Activated CD4-positive, alpha-beta memory T cell treated with anti-CD3 and anti-CD28 coated beads for 36 hours (primary cell): Measurements from ENCODE around the gene ARHGAP45. TPM values are rescaled to one million over a fixed set of nuclear protein-coding genes. Genes with fewer than 3 reads are reported as not detected.
A peak's percentile ranks its signal among the peaks of the same experiment; 100 is the strongest.
"Not testable (repeated sequence)": the region's sequence is repeated elsewhere in the genome, so short reads cannot be mapped to it uniquely, and the experiment has no call there.

ENCODE experiments used
- CTCF ChIA-PET: fragments of 350-600 bp; sonication (Branson Sonifier 250); formaldehyde crosslinking; loops from one replicate; lab custom pipeline; 2021; ENCODE audit warnings: antibody characterized with exemption, inconsistent platforms; lab: Charles Lee
- POLR2A ChIA-PET: fragments of 350-600 bp; sonication (Branson Sonifier 250); formaldehyde crosslinking; loops from one replicate; lab custom pipeline; 2021; ENCODE audit warnings: antibody characterized with exemption; lab: Charles Lee
- DNase-seq: peaks from one replicate; pipeline ENCODE4 v3.0.0-alpha.2; 2020
- H3K27ac Mint-ChIP-seq: one replicate; pipeline ENCODE4 v1.8.0; 2021; ENCODE audit warnings: mixed read lengths
- H3K27me3 Mint-ChIP-seq: one replicate; pipeline ENCODE4 v1.8.0; 2021; ENCODE audit warnings: mixed read lengths
- H3K36me3 Mint-ChIP-seq: one replicate; pipeline ENCODE4 v1.8.0; 2021; ENCODE audit warnings: mixed read lengths
- H3K4me1 Mint-ChIP-seq: one replicate; pipeline ENCODE4 v1.8.0; 2021; ENCODE audit warnings: low read depth, mixed read lengths
- H3K4me3 Mint-ChIP-seq: one replicate; pipeline ENCODE4 v1.8.0; 2021; ENCODE audit warnings: mild to moderate bottlenecking, mixed read lengths
- H3K9me3 Mint-ChIP-seq: one replicate; pipeline ENCODE4 v1.8.0; 2021; ENCODE audit warnings: mixed read lengths
- intact Hi-C: fragments of 100-400 bp; cut with micrococcal nuclease; formaldehyde crosslinking; loops from one replicate; pipeline ENCODE4 v1.15.1; 2023
- total RNA-seq, 2 experiments: library from RNA; stranded (reverse); gene quantifications; one replicate each; pipeline ENCODE4 v1.2.3, GENCODE V29; 2021

The ARHGAP45 gene, protein sequence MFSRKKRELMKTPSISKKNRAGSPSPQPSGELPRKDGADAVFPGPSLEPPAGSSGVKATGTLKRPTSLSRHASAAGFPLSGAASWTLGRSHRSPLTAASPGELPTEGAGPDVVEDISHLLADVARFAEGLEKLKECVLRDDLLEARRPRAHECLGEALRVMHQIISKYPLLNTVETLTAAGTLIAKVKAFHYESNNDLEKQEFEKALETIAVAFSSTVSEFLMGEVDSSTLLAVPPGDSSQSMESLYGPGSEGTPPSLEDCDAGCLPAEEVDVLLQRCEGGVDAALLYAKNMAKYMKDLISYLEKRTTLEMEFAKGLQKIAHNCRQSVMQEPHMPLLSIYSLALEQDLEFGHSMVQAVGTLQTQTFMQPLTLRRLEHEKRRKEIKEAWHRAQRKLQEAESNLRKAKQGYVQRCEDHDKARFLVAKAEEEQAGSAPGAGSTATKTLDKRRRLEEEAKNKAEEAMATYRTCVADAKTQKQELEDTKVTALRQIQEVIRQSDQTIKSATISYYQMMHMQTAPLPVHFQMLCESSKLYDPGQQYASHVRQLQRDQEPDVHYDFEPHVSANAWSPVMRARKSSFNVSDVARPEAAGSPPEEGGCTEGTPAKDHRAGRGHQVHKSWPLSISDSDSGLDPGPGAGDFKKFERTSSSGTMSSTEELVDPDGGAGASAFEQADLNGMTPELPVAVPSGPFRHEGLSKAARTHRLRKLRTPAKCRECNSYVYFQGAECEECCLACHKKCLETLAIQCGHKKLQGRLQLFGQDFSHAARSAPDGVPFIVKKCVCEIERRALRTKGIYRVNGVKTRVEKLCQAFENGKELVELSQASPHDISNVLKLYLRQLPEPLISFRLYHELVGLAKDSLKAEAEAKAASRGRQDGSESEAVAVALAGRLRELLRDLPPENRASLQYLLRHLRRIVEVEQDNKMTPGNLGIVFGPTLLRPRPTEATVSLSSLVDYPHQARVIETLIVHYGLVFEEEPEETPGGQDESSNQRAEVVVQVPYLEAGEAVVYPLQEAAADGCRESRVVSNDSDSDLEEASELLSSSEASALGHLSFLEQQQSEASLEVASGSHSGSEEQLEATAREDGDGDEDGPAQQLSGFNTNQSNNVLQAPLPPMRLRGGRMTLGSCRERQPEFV
- 100 to 1,000 TPM; 136 to 142 TPM for total RNA-seq

DNA sequence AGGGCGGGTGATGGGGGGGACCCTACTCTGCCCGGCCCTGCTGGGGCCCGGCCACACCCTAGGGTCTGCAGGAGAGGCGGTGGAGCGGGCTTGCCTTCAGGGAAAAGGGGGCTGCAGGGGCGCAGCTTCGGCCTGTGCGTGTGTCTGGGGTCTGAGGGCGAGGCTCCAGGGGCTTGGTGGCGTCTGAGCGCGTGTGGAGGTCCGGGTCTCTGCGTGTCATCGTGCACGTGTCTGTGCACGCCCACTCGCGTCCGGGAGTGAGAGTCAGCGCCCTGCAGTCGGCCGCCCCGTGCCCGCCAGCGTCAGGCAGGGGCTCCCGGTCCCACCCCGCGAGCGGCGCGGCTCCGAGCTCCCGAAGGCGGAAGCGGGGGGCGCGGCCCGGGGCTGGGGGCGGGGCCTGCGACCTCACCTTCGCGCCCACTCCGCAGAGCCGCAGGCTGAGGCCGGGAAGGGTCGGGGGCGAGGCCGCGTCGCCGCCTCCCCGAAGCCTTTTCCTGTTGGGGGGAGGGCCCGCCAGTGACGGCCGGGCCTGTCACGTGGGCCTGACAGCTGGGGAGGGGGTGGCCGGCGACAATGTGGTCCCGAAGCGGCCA lies at the start of gene ARHGAP45:
Gene ARHGAP45 (plus strand): TSS at position 420 of the 593 bp plus-strand sequence. CDS start 239 bp downstream, outside the sequence.
- CTCF ChIA-PET: interaction anchor here (0.8 to 5.2 kb wide), 17 partner anchors 9 to 202 kb away, joined by 3 to 41 read pairs (median 3); partner anchors contain the start of genes ABCA7, CIRBP, CNN2 and RNU6-2
- Mint-ChIP-seq H3K27ac (peak within 1 kb of the TSS; percentile 91), H3K36me3 (peaks cover 15% of the 10 kb centered on the region), H3K9me3 (no peaks in the 10 kb centered on the region), H3K4me3 (peak within 1 kb of the TSS; percentile 88), H3K27me3 (no peaks in the 10 kb centered on the region), H3K4me1 (peaks cover 29% of the 10 kb centered on the region)
- POLR2A ChIA-PET: interaction anchor here (0.6 to 5.1 kb wide), 16 partner anchors 8 to 202 kb away, joined by 3 to 55 read pairs (median 4); partner anchors contain the start of genes ABCA7, CIRBP, CNN2 and GPX4
- DNase-seq: peak; percentile 87
- intact Hi-C loops: loop anchor here (1.0 to 2.0 kb wide), 2 partner anchors 15 to 26 kb away; partner anchors contain the start of gene ABCA7

DNA sequence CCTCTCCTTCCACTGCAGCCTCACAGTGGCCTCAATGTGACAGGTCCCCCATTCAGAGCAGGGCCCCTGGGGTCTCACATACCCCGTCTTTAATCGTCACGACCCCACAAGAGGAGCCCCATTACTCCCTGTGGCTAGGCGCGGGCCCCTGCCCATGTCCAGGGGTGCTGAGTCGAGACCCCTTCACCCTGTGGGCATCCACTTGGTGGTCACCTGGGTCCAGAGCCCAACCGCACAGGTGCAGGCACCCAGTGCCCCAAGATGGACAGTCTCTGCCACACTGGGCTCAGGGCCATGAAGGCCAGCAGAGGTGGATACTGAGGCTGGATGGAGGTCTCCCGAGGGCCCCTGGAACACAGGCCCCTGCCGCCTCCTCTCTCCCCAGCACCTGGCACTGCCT lies 49.1 kb upstream of the ARHGAP45 start:
- Mint-ChIP-seq H3K36me3 (peaks cover 11% of the 10 kb centered on the region), H3K27ac (peak overlapping the region; percentile 23), H3K4me1 (peaks cover 47% of the 10 kb centered on the region), H3K9me3 (no peaks in the 10 kb centered on the region), H3K4me3 (peak overlapping the region; percentile 16), H3K27me3 (peaks cover 3% of the 10 kb centered on the region)
- POLR2A ChIA-PET: no interaction called here
- CTCF ChIA-PET: no interaction called here
- no peak for DNase-seq
- intact Hi-C loops: no loop called here

DNA sequence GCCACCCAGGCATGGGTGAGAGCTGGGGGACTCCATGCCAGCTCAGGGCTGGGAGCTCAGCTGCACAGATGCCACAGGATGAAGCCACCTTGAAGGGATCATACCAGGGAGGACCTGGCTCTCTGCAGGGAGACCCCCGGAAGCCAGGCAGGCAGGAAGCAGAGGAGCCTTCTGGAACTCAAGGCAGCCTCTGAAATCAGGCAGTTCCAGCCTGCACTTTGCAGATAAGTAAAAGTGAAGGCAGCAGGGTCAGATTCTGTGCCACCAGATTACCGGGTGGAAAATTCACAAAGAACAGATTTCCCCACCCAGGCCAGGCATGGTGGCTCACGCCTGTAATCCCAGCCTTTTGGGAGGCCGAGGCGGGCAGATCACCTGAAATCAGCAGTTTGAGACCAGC lies 48.6 kb upstream of the ARHGAP45 start:
- H3K4me3 Mint-ChIP-seq: peak overlapping the region; percentile 95
- CTCF ChIA-PET: interaction anchor here (0.7 to 1.4 kb wide), 2 partner anchors 202 to 226 kb away, joined by 3 to 5 read pairs; no protein-coding TSS in a partner anchor
- peaks cover 11% of the 10 kb centered on the region for H3K36me3 Mint-ChIP-seq
- no peak overlapping the region for H3K27ac Mint-ChIP-seq
- DNase-seq: no peak
- peaks cover 47% of the 10 kb centered on the region for H3K4me1 Mint-ChIP-seq
- peaks cover 3% of the 10 kb centered on the region for H3K27me3 Mint-ChIP-seq
- POLR2A ChIA-PET: no interaction called here
- intact Hi-C loops: no loop called here
- no peaks in the 10 kb centered on the region for H3K9me3 Mint-ChIP-seq

DNA sequence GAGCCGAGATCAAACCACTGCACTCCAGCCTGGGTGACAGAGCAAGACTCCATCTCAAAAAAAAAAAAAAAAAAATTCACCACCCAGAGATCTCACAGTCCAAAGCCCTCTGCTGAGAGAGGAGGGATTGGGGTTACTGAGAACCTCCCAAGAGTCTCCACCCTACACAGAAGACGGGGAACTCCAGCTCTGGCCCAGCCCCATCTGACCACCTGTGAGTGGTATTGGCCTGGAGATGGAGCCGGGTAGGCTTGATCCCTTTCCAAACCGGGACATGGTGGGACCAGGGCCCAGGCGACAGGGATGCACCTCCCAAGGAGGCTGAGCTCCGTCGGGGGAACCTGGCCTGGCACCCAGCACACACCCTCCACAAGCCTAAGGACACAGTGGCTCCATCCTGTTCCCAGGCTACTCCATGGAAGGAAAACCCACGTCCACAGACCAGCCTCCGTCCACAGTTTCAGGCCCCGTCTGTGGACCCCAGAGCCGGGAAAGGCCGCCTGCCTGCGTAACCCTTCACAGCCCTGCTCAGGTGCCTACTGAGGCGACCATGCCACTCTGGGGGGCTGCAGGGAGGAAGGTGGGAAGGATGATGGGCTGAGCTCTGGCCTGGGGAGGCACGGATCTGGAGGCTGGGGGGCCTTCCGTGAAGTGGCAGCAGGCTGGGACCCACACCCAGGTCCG lies 47.9 kb upstream of the ARHGAP45 start:
- Mint-ChIP-seq H3K27me3 (peaks cover 3% of the 10 kb centered on the region), H3K36me3 (peaks cover 10% of the 10 kb centered on the region), H3K4me3 (peak overlapping the region; percentile 95), H3K27ac (no peak overlapping the region), H3K9me3 (no peaks in the 10 kb centered on the region), H3K4me1 (peaks cover 47% of the 10 kb centered on the region)
- CTCF ChIA-PET: interaction anchor here (0.7 to 1.4 kb wide), 3 partner anchors 35 to 225 kb away, joined by 3 to 5 read pairs (median 5); partner anchors contain the start of gene WDR18
- intact Hi-C loops: no loop called here
- no peak for DNase-seq
- POLR2A ChIA-PET: interaction anchor here (1.6 kb wide), 1 partner anchor 35 kb away, joined by 8 read pairs; the partner anchor contains the start of gene WDR18

DNA sequence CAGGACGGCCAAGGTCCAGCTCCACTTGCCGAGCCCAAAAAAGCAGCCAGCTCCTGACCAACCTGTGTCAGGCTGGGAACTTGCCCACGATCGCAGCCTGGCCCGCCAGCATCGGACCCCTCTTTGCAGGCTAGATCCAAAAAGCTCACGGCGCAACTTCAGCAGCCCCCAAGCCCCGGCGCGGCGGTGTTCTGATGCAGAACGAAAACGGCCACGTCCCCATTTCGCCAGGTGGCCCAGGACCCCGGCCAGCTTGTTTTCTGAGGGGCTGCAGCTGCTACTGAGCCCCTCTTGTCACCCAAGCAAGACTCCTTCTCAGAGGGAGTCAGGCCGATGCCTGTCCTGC lies 47.4 kb upstream of the ARHGAP45 start:
- no peaks in the 10 kb centered on the region for H3K9me3 Mint-ChIP-seq
- intact Hi-C loops: no loop called here
- DNase-seq: no peak
- peaks cover 9% of the 10 kb centered on the region for H3K36me3 Mint-ChIP-seq
- ChIA-PET POLR2A (interaction anchor here (0.9 to 1.6 kb wide), 3 partner anchors 20 to 83 kb away, joined by 3 to 8 read pairs (median 8); partner anchors contain the start of genes ABCA7 and WDR18), CTCF (interaction anchor here (1.2 to 1.4 kb wide), 2 partner anchors 35 to 225 kb away, joined by 5 read pairs; partner anchors contain the start of gene WDR18)
- H3K4me3 Mint-ChIP-seq: peak overlapping the region; percentile 95
- H3K27ac Mint-ChIP-seq: peak overlapping the region; percentile 86
- peaks cover 3% of the 10 kb centered on the region for H3K27me3 Mint-ChIP-seq
- peaks cover 44% of the 10 kb centered on the region for H3K4me1 Mint-ChIP-seq

DNA sequence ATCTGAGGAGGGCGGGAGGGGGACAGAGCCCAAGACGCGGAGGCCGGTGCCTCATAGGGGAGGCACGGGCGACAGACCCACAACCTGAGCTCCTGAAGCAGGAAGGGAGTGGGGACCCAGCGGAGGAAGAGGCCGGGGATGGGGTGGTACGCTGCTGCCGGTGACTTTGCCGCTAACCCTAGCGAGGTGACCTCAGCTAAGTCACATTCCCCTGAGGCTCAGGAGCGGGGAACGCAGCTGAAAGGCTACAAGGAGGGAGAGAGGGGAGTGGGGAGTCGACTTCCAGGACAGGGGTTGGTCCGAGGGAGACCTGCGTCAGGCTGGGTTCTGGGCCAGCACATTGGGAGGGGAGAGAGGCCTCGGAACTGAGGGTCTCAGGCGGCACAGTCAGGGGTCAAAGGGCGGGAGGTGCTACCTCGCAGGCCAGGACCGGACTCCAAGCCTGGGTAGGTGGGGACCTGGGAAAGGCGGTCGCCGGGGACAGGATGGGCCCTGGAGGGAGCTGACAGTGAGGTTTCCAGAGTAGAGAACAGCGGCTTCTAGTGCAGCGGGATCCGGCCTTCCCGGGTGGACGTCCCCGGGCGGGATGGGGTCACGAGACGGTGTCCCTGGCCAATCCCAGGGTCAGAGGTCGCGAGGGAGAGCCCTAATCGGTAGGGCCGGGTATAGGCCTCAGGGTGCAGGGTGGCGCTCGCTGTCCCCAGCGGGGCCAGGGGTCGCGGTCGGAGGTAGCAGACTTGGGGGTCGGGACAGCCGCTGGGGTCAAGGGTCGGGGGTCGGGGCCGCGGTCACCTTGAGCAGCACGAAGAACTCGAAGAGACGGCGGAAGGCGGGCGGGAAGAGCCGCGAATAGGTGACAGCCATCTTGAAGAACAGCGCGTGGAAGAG lies 46.7 kb upstream of the ARHGAP45 start:
- DNase-seq: peak; percentile 38
- Mint-ChIP-seq H3K9me3 (no peaks in the 10 kb centered on the region), H3K36me3 (peaks cover 9% of the 10 kb centered on the region), H3K27me3 (peaks cover 3% of the 10 kb centered on the region), H3K4me3 (peak overlapping the region; percentile 95), H3K4me1 (peaks cover 46% of the 10 kb centered on the region), H3K27ac (peak overlapping the region; percentile 86)
- CTCF ChIA-PET: interaction anchor here (1.2 to 1.4 kb wide), 3 partner anchors 36 to 246 kb away, joined by 5 read pairs; partner anchors contain the start of gene WDR18
- intact Hi-C loops: loop anchor here (2.0 to 5.0 kb wide), 4 partner anchors 19 to 222 kb away; partner anchors contain the start of genes ABCA7, ATP5F1D and GRIN3B
- POLR2A ChIA-PET: interaction anchor here (0.6 to 1.6 kb wide), 5 partner anchors 19 to 83 kb away, joined by 3 to 8 read pairs (median 5); partner anchors contain the start of genes ABCA7 and WDR18

DNA sequence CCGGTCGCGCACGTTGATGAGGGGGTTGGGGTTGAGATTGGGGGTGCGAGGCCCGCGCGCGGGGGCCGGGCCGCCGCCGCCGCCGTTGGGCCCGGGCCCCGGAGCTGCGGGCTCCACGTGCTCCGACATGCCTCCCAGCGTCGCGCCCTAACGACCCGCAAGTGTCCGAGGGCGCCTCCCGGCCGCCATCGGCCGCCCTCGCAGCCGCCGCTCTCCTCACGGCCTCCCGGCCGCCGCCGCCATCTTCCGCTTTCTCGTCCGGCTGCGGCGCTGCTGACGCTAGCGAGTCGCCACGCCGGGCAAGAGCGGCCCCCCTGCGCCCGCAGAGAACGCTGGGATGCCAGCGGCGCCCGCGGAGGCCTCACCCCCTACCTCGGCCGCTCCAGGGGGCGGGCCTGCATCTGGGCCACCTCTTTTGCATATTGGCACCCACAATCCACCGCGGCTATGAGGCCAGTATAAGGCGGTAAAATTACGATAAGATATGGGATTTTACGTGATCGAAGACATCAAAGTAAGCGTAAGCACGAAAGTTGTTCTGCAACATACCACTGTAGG lies 46.0 kb upstream of the ARHGAP45 start, which contains the start of gene TMEM259:
Gene TMEM259 (minus strand): TSS at position 256 of the 558 bp plus-strand sequence. CDS start 127 bp downstream, at position 129.
- H3K4me3 Mint-ChIP-seq: peak within 1 kb of the TSS; percentile 95
- H3K9me3 Mint-ChIP-seq: no peaks in the 10 kb centered on the region
- H3K27ac Mint-ChIP-seq: peak within 1 kb of the TSS; percentile 99
- H3K27me3 Mint-ChIP-seq: peaks cover 3% of the 10 kb centered on the region
- ChIA-PET POLR2A (interaction anchor here (0.9 to 1.9 kb wide), 11 partner anchors 9 to 248 kb away, joined by 3 to 9 read pairs (median 5); partner anchors contain the start of genes ABCA7, CIRBP, GPX4 and WDR18), CTCF (interaction anchor here (1.0 to 2.0 kb wide), 5 partner anchors 19 to 246 kb away, joined by 3 to 6 read pairs (median 5); partner anchors contain the start of genes ABCA7 and ARHGAP45)
- peaks cover 9% of the 10 kb centered on the region for H3K36me3 Mint-ChIP-seq
- DNase-seq: peak; percentile 98
- intact Hi-C loops: loop anchor here (1.0 to 5.0 kb wide), 8 partner anchors 20 to 224 kb away; partner anchors contain the start of genes ABCA7, ATP5F1D, GPX4 and GRIN3B
- H3K4me1 Mint-ChIP-seq: peaks cover 43% of the 10 kb centered on the region

DNA sequence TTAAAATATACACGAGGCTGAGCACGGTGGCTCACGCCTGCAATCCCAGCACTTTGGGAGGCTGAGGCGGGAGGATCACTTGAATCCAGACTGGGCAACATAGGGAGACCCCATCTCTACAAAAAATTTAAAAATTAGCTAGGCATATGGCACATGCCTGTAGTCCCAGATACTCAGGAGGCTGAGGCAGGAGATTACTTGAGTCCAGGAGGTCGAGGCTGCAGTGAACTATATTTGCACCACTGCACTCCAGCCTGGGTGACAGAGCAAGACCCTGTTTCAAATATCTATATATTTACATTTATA lies 43.1 kb upstream of the ARHGAP45 start:
- peaks cover 24% of the 10 kb centered on the region for H3K4me1 Mint-ChIP-seq
- H3K27ac Mint-ChIP-seq, H3K9me3 Mint-ChIP-seq, POLR2A ChIA-PET, H3K27me3 Mint-ChIP-seq, DNase-seq, CTCF ChIA-PET: not testable (repeated sequence)
- peak overlapping the region; percentile 26 for H3K4me3 Mint-ChIP-seq
- H3K36me3 Mint-ChIP-seq: peaks cover 11% of the 10 kb centered on the region
- intact Hi-C loops: loop anchor here (5.0 kb wide), 1 partner anchor 218 kb away; the partner anchor contains the start of gene ATP5F1D

DNA sequence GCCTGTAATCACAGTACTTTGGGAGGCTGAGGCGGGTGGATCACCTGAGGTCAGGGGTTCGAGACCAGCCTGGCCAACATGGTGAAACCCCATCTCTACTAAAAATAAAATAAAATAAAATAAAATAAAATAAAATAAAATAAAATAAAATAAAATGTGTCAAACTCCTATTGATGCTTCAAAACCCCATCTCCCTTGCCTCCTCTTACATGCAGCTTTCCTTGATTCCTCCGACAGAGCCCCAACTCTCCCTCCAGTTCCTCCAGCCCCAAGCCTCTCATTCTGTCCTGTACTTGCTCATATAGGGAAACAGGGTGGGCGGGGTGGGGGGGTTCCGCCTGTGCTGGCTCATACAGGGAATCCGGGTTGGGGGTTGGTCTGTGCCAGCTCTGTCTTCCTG lies 41.9 kb upstream of the ARHGAP45 start:
- CTCF ChIA-PET: interaction anchor here (0.6 kb wide), 1 partner anchor 24 kb away, joined by 3 read pairs; no protein-coding TSS in a partner anchor
- H3K4me3 Mint-ChIP-seq, intact Hi-C loops, H3K27me3 Mint-ChIP-seq, H3K9me3 Mint-ChIP-seq, POLR2A ChIA-PET: not testable (repeated sequence)
- H3K27ac Mint-ChIP-seq: peak overlapping the region; percentile 47
- DNase-seq: peak; percentile 70
- H3K36me3 Mint-ChIP-seq: peaks cover 12% of the 10 kb centered on the region
- peaks cover 23% of the 10 kb centered on the region for H3K4me1 Mint-ChIP-seq
